DMS53 treated with DMSO at 0.1 percent for 48 hours (cell line): ENCODE measurements around the gene LMF1.

Experiments used
- DNase-seq: peaks from one replicate; lab custom pipeline; 2025; ENCODE audit not compliant: unreplicated experiment; lab: John Stamatoyannopoulos, UW

Gene LMF1

DNA sequence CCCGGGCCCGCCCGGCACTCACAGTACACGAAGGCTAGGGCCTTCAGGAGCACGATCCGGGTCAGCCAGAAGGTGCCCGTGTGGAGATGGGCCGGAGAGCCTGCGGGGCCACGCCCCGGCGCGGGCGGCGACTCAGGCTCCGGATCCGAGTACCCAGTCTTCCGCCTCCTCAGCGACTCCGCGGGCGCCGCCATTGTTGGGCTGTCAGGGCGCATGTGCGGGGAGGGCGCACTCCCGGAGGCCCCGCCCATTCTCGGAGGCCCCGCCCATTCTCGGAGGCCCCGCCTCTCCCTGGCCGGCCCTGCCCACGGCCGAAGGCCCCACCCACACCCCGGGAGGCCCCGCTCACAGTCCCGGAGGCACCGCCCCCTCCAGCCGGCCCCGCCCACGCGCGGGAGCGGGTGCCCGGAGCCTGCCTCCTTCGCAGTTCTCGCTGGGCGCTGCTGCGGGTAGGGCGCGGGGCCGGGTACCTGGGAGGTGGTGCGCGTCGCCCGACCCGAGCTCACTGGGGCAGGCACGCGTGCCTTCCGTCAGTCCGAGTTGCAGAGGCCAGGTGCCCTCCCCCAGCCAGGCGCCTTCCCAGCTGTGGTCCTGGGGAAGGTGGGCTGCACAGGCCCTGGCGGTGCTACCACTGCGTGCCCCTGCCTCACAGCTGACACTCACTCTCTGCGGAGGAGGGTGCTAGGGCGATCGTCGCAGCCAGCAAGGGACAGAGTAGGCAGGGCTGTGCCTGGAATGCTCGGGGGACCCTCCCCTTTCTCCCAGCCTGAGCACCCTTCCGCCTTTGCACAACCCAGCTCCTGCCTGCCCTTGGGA, at the start of gene LMF1:
LMF1 (minus strand) TSS at position 219 of the 816 bp plus-strand sequence; CDS start at position 215, 4 bp downstream.
- no peak for DNase-seq

DNA sequence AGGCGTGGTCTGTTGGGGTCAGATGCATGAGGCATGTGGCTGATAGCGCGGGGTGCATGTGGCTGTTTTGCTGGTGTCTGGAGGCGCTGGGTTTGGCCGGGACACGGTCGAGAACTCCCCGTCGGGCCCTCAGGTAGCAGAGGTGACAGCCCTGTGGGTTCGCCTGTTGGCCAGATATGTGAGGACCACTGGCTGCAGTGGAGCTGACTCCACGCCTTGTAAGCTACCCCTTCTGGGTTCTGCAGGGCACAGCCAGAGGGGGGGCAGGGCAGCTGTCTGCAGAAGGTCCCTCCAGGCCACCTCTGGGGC, 49.3 kb upstream of the LMF1 start:
- no peak for DNase-seq

- DNase-seq, result no peak
Observed at GRCh38 chr16:1019231-1020090, 48.7 kb upstream of the LMF1 start.

DNA sequence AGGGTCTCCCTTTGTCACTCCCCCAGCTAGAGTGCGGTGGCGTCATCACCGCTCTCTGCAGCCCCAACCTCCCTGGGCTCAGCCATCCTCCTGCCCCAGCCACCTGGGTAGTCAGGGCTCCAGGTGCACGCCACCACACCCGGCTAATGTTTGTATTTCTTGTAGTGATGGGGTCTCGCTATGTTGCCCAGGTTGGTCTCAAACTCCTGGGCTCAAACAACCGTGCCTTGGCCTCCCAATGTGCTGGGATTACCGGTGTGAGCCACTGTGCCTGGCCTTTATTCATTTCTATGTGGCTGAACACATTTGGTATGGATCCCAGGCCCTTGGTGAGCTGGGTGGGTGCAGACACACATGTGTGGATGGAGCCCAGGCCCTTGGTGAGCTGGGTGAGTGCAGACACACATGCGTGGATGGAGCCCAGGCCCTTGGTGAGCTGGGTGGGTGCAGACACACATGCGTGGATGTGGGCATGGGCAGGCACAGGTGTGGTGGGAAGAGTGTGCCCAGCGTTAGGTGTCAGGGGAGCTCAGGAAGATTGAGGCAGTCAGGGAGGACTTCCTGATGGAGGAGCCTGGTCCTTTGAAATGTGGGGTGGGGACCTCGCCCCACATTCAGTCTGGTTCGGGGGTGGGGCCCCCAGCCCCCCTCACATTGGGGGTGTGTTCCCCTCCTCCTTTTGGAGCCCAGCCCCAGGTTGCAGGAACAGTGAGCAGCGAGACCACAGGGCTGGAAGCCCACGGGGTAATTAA, 47.8 kb upstream of the LMF1 start:
- no peak for DNase-seq

DNA sequence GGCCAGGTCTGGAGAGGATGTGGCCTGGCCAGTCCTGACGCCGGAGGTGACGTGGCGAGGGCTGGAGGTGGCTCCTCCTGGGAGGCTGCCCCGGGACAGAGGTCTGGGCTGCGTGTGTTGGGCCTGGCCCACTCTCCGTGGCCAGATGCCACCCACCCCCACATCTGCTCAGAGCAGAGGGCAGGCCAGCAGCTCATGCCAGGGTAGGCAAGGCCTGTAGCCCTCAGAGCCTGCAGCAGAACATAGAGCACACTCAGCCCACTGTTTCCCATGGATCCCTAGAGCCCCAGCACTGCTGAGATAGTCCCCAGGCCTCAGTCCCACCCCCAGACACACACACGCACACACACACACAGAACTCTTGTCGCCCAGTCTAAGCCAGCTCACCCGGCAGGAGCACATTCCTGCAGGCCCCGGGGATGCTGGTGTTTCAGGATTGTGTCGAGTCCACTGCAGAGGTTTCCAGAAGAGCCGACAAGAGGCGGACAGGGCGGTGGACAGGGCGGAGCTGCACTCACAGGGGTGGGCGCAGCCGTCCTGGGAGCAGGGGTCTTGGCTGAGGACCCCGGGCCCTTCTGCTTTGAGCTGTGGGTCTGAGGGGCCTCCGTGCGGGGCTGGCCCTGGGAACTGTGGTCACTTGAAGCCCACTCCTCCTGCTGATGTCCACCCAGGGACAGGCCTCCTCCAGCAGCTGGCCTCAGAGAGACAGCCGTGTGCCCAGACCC, 44.1 kb upstream of the LMF1 start:
- no peak for DNase-seq

DNA sequence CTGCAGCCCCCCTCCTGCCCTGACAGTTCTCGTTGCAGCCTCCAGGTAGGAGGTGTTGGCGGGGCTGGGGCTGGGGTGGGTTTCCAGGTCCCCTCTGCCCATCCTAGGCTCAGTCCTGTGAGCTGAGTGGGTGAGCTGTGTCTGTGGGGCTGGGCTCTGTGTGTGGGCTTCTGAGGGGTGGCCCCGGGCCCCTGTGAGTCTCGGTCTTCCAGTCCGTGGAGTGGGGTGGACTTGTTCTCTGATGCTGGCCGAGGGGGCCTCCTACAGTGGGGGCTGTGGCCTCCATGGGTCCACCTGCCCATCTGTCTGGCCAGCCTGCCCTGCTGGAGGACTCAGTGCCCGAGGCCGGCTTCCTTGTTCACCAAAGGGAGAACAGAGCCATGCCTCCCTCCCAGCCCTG, 43.4 kb upstream of the LMF1 start:
- DNase-seq, result no peak

DNA sequence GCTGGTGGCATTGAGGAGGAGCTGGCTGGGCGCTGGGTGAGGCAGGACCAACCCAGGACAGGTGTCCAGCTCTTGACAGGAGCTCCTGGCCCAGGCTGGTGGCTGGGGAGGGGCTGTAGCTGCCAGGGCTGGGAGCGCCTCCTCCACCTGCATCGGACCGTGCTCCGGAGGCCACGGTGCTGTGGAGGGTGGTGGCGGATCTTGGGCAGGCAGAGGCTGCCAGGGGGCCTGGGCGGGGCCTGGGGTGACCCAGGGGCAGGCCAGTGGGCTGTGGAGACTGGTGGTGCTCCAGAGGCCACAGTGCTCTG, 42.8 kb upstream of the LMF1 start:
- no peak for DNase-seq

DNA sequence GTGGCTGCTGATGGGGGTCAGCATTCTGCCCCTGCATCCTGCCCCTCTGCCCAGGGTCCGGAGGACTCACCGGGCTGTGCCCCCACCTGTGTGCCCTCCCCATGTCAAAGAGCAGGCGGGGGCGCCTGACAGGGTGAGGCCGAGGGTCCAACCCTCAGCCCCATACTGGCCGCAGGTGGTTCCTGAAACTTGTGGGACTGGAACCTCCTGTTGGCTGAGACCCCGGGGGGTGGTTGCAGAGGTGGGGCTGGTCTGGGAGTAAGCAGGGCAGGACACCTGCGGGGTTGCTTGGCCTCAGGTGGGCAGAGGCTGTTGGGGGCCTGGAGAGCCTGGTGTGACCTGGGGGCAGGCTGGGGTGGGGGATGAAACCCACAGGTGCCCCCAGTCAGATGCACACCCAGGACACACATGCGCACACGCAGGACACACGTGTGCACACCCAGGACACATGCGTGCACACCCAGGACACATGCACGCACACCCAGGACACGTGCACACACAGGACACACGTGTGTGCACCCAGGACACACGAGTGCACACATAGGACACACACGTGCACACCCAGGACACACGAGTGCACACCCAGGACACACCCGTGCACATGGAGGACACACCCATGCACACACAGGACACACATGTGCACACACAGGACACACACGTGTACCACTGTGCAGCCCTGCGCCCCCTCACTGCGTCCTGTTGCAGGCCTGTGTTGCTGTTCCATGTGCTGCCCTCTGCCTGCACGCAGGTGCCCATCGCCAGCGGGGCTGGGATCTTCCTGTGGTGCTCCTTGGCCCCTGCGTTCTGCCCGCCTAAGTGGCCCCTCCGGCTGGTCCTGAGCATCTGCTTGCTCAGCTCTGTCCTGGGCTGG, 42.2 kb upstream of the LMF1 start:
- no peak for DNase-seq

DNA sequence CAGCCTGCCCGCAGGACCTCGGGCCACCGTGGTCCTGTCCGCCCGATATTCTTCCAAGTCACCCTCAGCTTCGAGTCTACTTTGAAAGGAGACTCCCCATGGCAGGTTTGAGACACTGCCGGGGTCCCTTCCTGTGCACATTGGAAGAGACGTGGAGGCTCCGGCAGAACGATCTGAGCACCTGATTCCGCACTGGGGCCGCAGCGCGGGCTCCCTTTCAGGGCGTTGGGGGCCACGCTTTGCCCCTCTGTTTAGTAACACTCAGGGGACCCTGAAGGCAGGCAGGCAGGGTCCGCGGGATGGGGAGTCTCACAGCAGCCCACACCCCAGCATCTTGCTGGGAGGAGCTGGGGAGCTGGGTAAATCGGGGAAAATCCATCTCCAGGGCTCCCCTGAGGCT, 41.4 kb upstream of the LMF1 start:
- DNase-seq, result no peak

- no peak for DNase-seq
Observed at GRCh38 chr16:1011316-1012082, 40.7 kb upstream of the LMF1 start.

- DNase-seq, result no peak
Observed at GRCh38 chr16:1010815-1011214, 40.0 kb upstream of the LMF1 start.

DNA sequence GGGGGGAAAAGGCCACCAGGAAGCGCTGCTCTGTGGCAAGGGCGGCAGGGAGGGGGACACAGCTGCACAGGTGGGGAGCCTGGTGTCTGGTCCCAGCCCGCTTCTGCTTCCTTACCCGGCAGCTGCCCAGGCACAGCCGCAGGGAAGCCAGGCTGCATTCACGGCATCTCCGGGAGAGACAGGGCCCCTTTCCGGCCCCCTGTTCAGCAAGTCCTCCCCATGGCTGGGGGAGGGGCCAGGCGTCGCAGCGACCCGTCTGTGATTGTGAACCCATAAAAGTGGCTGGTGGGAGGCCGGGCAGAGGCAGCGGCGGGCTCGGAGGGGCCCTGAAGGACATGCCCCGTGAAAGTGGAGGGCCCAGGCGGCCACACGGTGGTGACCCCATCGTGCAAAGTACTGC, 39.5 kb upstream of the LMF1 start:
- DNase-seq, result no peak

DNA sequence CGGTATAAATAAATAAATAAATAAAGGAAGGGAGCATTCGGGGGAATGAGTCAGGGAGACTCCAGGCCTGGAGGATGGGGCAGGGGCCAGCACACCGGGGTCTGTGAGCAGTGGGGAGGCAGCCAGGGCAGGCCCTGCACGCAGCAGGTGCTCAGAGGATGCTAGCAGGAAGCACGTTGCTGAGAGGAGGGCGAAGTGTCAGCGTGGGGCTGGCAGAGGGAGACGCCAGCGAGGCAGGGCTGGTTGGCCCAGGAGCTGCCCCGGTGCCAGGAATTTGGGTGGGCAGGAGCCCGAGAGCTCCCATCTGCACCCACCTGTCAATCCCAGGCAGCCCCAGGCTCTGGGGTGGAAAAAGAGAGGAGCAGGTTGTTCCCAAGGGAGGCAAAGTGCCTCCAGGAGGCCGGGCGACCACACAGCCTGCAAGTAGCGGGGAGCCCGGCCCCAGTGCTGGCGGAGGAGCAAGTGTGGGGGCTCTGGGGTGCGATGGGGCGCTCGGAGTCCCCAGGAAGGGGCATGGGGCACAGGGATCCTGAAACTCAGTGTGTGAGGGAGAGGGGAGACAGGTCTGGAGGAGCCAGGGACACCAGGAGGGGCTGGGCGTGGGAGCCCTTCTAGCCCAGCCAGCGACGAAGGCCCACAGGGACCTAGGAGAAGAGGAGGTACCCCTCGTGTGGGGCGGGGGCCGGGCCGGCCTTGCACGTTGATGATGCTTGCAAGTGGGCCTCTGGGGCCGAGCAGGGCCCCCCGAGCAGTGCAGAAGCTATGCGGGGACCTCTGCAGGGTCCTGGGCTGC, 38.8 kb upstream of the LMF1 start:
- DNase-seq, result no peak

GRCh38 chr16:1008085-1008484, 37.3 kb upstream of the LMF1 start:
- DNase-seq, result no peak

DNA sequence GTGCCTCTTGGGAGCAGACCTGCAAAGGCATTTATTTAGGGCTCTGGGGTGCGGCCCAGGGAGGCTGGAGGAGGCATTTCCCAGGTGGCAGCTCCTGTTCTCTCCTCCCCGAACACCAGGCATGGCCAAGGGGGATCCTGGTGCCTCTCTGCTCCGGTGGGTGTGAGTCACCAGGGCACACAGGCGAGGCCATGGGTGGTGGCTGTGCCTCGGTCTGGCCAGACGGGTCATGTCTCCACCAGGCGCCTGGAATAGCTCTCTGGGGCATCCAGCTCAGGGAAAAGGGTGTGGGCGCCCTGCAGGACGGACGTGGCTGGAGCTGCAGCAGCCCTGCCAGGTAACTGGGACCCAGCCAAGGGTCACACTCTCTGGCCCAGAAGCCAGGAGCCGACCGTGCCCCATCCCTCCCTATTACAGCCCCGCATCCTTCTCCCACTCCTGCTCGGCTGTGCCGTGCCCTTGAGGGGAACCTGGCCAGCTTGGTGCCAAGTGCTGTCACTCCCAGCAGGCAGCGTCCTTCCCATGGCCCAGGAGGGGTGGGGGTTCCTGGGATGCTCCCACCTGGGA, 36.6 kb upstream of the LMF1 start:
- DNase-seq, result no peak

DNA sequence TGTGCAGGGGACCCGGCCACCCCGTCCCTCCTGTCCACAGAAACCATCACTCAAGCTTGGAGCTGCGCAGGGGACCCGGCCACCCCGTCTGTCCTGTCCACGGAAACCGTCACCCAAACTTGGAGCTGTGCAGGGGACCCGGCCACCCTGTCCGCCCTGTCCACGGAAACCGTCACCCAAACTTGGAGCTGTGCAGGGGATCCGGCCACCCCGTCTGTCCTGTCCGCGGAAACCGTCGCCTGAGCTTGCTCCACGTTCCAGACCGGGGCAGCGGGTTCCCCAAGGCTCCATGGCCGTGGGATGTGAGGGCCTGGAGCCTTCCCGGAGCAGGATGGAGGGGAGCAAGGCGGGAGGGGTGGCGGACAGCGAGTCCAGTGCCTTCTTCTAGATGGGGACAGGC, 36.0 kb upstream of the LMF1 start:
- no peak for DNase-seq

- no peak for DNase-seq
Observed at GRCh38 chr16:1005286-1005685, 34.5 kb upstream of the LMF1 start.
